ENCODE results near the gene SLC18A3.

The SLC18A3 gene

DNA sequence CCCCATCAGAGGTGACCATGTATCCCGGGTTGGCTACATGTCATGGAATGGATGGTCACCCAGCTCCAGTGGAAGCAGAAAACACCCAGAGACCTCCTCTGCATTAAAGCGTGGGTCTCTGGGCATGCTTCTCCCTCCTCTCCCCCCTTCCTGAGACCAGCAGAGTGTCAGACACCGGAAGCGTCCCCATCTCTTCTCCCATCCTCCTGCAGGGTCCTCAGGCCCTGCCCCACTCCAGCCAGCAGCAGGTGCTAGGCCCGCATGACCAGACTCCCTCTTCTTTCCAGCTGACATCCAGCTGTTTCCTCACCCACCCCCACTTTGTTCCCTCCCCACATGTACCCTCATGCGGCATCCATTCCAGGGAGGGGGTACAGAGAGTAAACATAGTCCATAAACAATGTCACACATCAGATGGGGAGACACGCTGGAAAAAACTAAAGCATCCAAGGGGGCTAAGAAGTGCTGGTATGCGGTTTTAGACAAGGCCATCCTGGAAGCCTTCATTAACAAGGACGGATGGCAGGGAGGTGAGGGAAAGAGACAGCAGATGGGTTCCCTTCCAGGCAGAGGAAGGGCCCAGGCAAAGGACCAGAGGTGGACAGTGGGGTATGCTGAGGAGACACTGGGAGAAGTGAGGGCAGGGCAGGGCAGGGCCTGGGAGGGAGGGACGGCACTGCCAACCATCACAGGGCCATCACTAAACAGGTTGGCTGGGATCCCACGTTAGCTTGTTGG, 12.5 kb upstream of the SLC18A3 start:
- no peak overlapping the region for H3K4me3 ChIP-seq (ENCODE audit: low read depth, low read length)
- DNase-seq (ENCODE audit: low read depth, low spot score): no peak
- ChIA-PET CTCF (no interaction called here), POLR2A (no interaction called here)
- TF ChIP-seq, protein P1, sequence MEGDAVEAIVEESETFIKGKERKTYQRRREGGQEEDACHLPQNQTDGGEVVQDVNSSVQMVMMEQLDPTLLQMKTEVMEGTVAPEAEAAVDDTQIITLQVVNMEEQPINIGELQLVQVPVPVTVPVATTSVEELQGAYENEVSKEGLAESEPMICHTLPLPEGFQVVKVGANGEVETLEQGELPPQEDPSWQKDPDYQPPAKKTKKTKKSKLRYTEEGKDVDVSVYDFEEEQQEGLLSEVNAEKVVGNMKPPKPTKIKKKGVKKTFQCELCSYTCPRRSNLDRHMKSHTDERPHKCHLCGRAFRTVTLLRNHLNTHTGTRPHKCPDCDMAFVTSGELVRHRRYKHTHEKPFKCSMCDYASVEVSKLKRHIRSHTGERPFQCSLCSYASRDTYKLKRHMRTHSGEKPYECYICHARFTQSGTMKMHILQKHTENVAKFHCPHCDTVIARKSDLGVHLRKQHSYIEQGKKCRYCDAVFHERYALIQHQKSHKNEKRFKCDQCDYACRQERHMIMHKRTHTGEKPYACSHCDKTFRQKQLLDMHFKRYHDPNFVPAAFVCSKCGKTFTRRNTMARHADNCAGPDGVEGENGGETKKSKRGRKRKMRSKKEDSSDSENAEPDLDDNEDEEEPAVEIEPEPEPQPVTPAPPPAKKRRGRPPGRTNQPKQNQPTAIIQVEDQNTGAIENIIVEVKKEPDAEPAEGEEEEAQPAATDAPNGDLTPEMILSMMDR (IDR thresholded peaks at IDR 0.05; ENCODE audit: insufficient read depth, low read length, missing control alignments): no peak

DNA sequence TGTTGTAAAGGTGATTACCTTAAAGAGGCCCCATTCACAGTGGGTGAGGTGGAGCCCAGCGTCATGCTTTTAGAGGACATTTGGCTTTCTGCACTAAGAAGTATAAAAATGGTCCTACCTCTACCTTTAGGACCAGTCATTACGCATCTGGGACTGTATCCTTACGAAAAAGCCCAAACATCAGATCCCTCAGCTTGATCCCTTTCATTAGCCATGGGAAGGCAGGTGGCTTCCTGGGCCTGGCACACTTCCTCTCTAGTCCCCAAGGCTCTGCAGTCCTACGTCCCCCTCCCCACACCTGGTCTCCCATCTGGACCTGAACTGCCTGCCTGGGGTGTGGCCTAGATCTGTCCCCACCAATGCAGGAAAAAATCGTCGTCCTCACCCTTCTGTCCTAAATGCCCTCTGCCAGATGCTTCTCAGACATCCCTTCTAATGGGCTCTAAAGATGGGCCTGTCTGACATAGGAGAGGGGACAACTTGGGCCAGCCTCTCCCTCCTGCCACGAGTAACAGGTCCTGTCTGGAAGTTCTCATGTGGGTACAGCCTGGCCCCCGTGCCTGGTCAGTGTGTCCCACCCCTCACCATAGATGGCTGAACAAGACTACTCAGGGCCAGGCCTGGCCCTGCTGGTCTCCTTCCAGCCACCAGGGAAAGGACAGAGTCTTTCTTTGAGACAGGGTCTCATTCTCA, 11.8 kb upstream of the SLC18A3 start:
- no peak for DNase-seq (ENCODE audit: low read depth, low spot score)
- TF ChIP-seq, protein P1 (IDR thresholded peaks at IDR 0.05; ENCODE audit: insufficient read depth, low read length, missing control alignments): no peak
- ChIA-PET CTCF (no interaction called here), POLR2A (no interaction called here)
- no peak overlapping the region for H3K4me3 ChIP-seq (ENCODE audit: low read depth, low read length)

GRCh38 chr10:49598986-49599385, 11.1 kb upstream of the SLC18A3 start:
- DNase-seq (ENCODE audit: low read depth, low spot score): no peak
- H3K4me3 ChIP-seq (ENCODE audit: low read depth, low read length): no peak overlapping the region
- ChIA-PET POLR2A (no interaction called here), CTCF (interaction anchor here (1.2 kb wide), 1 partner anchor 48 kb away, joined by 3 read pairs; no protein-coding TSS in a partner anchor)
- TF ChIP-seq, protein P1 (IDR thresholded peaks at IDR 0.05; ENCODE audit: insufficient read depth, low read length, missing control alignments): no peak

DNA sequence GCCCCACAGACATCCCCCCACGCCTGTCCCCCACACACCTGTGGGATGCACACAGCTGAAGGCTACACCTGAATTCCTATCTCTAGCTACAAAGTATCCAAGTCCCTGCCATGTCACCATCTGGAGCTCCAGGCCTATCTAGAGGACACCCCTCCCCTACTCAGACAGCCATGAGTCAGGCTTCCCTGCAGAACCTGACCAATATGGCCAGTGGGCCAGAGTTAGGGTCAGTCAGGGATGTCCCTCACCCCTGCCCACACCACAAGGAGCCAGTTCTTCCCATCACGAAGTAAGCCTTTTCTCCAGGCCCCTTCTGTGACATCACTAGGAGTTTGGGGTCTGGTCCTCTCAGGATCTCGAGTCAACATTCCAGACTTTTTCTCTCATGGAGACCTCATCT, 10.6 kb upstream of the SLC18A3 start:
- no peak overlapping the region for H3K4me3 ChIP-seq (ENCODE audit: low read depth, low read length)
- TF ChIP-seq, protein P1 (IDR thresholded peaks at IDR 0.05; ENCODE audit: insufficient read depth, low read length, missing control alignments): no peak
- POLR2A ChIA-PET: interaction anchor here (0.6 kb wide), 1 partner anchor 80 kb away, joined by 3 read pairs; no protein-coding TSS in a partner anchor
- CTCF ChIA-PET: interaction anchor here (0.9 to 1.2 kb wide), 3 partner anchors 9 to 624 kb away, joined by 3 to 4 read pairs (median 3); no protein-coding TSS in a partner anchor
- no peak for DNase-seq (ENCODE audit: low read depth, low spot score)

DNA sequence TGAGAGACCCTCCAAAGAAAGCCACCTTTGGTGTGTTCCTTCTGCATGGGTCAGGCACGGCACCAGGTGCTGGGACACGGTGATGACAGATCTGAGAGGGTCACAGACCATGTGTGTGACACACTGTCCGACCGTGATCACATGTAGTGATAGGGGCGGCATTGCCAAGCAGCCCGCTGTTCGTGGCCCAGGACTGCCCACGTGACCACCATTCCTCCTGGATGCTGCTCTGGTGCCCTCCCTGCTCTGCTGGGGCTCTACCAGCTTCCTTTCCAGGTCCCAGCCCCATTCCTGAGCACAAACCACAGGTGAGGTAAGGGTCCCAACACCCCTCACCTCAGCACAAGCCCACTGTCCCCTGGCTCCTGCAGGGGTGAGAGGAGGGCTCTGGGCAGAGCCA, 10.1 kb upstream of the SLC18A3 start:
- CTCF ChIA-PET: interaction anchor here (0.9 to 1.2 kb wide), 3 partner anchors 9 to 624 kb away, joined by 3 to 4 read pairs (median 3); no protein-coding TSS in a partner anchor
- DNase-seq (ENCODE audit: low read depth, low spot score): no peak
- POLR2A ChIA-PET: interaction anchor here (0.6 kb wide), 1 partner anchor 80 kb away, joined by 3 read pairs; no protein-coding TSS in a partner anchor
- H3K4me3 ChIP-seq (ENCODE audit: low read depth, low read length): no peak overlapping the region
- TF ChIP-seq, protein P1 (IDR thresholded peaks at IDR 0.05; ENCODE audit: insufficient read depth, low read length, missing control alignments): no peak

GRCh38 chr10:49600781-49601400, 9.2 kb upstream of the SLC18A3 start:
- CTCF ChIA-PET: interaction anchor here (0.8 to 2.4 kb wide), 2 partner anchors 8 to 81 kb away, joined by 3 to 11 read pairs; no protein-coding TSS in a partner anchor
- POLR2A ChIA-PET: no interaction called here
- TF ChIP-seq, protein P1 (IDR thresholded peaks at IDR 0.05; ENCODE audit: insufficient read depth, low read length, missing control alignments): no peak

More at GRCh38 chr10:49600781-49601400, 9.2 kb upstream of the SLC18A3 start:
- no peak for DNase-seq (ENCODE audit: low read depth, low spot score)
- no peak overlapping the region for H3K4me3 ChIP-seq (ENCODE audit: low read depth, low read length)

All from AG04449 (cell line).